GM23338 (cell line): ENCODE results near the gene RC3H2.

ENCODE experiments used
- EZH2 ChIP-seq: fragments of 200-600 bp; sonication (generic); IDR thresholded peaks from one replicate; pipeline ENCODE4 v1.8.0; 2017; ENCODE audit warnings: antibody characterized with exemption, mild to moderate bottlenecking, low read depth; ENCODE audit not compliant: unreplicated experiment
- JUNB ChIP-seq: IDR thresholded peaks from one replicate; pipeline ENCODE4 v1.6.1; 2016; ENCODE audit warnings: antibody characterized with exemption; ENCODE audit not compliant: unreplicated experiment
- NANOG ChIP-seq: IDR thresholded peaks from 2 replicates; pipeline ENCODE4 v1.6.1; 2016; ENCODE audit warnings: antibody characterized with exemption, borderline replicate concordance
- POLR2AphosphoS5 ChIP-seq: IDR thresholded peaks from 2 replicates; pipeline ENCODE4 v1.6.1; 2016; ENCODE audit warnings: antibody characterized with exemption, low read depth
- TF ChIP-seq, protein P1 (sequence below), 2 experiments: fragments of 200-600 bp in 1 of 2; sonication (generic) in 1 of 2; conservative IDR thresholded peaks; 2 replicates each; pipeline versions ENCODE4 v1.5.1 to v1.6.1; 2016 to 2017; ENCODE audit warnings: antibody characterized with exemption in 2 of 2, low read depth in 2 of 2, mild to moderate bottlenecking in 2 of 2, moderate library complexity in 1 of 2

DNA sequence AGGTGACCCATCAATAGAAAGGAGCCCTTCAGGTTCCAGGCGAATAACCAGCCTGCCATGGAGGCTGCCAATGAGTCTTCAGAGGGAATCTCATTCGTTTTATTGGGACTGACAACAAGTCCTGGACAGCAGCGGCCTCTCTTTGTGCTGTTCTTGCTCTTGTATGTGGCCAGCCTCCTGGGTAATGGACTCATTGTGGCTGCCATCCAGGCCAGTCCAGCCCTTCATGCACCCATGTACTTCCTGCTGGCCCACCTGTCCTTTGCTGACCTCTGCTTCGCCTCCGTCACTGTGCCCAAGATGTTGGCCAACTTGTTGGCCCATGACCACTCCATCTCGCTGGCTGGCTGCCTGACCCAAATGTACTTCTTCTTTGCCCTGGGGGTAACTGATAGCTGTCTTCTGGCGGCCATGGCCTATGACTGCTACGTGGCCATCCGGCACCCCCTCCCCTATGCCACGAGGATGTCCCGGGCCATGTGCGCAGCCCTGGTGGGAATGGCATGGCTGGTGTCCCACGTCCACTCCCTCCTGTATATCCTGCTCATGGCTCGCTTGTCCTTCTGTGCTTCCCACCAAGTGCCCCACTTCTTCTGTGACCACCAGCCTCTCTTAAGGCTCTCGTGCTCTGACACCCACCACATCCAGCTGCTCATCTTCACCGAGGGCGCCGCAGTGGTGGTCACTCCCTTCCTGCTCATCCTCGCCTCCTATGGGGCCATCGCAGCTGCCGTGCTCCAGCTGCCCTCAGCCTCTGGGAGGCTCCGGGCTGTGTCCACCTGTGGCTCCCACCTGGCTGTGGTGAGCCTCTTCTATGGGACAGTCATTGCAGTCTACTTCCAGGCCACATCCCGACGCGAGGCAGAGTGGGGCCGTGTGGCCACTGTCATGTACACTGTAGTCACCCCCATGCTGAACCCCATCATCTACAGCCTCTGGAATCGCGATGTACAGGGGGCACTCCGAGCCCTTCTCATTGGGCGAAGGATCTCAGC lies 104.8 kb downstream of the RC3H2 start, which contains the start of gene OR1K1:
- TF ChIP-seq, protein P1, sequence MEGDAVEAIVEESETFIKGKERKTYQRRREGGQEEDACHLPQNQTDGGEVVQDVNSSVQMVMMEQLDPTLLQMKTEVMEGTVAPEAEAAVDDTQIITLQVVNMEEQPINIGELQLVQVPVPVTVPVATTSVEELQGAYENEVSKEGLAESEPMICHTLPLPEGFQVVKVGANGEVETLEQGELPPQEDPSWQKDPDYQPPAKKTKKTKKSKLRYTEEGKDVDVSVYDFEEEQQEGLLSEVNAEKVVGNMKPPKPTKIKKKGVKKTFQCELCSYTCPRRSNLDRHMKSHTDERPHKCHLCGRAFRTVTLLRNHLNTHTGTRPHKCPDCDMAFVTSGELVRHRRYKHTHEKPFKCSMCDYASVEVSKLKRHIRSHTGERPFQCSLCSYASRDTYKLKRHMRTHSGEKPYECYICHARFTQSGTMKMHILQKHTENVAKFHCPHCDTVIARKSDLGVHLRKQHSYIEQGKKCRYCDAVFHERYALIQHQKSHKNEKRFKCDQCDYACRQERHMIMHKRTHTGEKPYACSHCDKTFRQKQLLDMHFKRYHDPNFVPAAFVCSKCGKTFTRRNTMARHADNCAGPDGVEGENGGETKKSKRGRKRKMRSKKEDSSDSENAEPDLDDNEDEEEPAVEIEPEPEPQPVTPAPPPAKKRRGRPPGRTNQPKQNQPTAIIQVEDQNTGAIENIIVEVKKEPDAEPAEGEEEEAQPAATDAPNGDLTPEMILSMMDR (conservative IDR thresholded peaks at IDR 0.05; ENCODE audit: low read depth in 2 of 2), result no peak
- TF ChIP-seq JUNB, result no peak
- TF ChIP-seq EZH2, result no peak
- TF ChIP-seq POLR2AphosphoS5, result no peak
- TF ChIP-seq NANOG, result no peak
